HG03066 (cell line): ENCODE data around the gene NOTCH2NLA.
"Not testable (repeated sequence)": the region's sequence is repeated elsewhere in the genome, so short reads cannot be mapped to it uniquely, and the experiment has no call there.

Experiments used
- ATAC-seq: cut with Tn5 transposase; IDR thresholded peaks from one replicate; pipeline ENCODE4 v1.9.1; 2021; ENCODE audit warnings: low read depth; ENCODE audit not compliant: unreplicated experiment

The NOTCH2NLA gene

DNA sequence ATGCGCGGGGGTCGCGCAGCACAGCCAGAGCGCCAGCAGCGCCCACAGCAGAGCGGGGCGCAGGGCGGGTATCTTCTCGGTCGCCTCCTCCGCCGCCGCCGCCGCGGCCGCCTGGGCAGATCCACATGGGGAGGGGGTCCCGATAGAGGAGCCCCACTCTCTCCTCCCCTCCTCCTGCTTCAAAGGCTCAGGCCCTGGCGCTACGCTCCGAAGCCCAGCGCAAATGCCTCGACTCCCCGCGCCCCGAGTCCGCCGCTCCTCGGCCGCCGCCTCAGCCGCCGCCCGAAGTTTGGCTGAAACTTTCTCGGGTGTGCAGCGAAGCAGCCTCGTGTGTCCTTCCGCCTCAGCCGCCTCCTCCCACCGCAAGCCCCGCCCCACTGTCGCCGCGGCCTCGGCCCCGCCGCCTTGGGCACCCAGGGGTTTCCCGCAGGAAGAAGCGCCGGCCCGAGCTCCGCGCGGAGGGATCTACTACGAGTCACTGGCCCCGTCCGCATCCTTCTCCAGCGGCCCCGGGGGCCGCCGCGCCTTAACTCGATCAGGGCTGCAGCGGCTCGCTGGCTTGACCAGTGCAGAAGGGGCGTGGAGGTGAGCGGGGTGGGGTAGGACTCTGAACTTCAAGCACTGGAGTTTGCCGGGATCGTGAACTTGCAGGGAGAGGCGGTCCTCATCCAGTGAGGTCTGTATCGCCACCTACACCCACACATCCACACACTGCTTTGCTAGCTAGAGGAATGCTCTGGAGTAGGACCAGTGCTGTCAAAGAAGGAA is at the start of gene NOTCH2NLA:
Gene NOTCH2NLA, minus strand, starts transcription at position 312 of the 768 bp plus-strand sequence. CDS start 39,684 bp downstream, outside the sequence.
- not testable (repeated sequence) for ATAC-seq

DNA sequence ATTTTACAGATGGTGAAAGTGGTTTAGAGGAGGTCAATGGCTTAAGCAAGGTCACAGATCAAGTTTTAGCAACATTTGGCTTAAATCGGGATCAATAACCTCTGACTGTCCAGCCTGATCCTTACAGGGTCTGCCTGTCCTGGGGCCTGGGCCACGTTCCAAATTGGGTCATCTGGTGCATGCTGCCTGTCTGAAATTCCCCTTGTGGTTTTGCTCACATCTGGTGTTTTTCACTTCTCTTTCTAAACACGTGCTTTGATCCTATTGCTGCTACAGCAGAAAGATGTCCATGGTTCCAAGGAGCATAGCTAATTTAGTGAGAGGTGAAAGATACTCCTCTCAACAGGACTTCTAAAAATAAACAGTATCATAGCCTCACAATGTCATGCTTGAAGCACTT is 49.5 kb upstream of the NOTCH2NLA start:
- peak; percentile 53 for ATAC-seq

DNA sequence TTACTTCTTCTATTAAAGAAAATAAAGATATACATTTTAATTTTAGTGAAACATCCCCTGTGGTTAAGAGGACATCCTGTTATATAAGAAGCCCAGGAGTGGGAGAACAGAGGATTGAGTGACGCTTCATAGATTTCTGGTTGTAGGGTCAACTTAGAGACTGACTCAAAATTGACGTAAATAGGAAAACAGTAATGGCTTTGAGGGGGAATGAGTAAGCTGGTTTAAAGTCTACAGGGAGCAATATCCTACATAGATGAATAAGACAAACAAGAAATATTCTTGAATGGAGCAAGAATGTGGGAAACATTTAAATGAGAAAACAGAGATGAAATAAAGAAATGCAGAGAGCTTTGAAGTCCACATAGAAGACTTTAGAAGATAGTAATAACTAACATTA is 48.3 kb upstream of the NOTCH2NLA start:
- not testable (repeated sequence) for ATAC-seq

DNA sequence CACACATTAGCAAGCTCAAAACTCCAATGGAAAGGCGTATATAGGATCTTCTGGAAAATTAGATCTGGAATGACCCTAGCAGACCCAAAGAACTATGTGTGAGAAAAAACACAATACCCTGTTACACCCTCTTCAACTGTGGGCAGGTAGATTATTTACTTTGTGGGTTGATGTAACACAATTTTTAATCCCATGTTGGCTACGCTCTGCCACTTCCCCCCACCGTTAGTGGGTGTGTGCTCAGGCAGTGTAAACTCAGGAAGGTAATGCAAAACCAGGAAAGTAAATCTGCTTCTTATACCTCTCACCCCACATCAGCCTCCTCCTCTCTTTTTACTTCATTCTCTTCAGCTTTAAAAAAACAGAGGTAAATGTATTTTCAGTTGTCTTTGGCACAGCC is 45.3 kb upstream of the NOTCH2NLA start:
- not testable (repeated sequence) for ATAC-seq

DNA sequence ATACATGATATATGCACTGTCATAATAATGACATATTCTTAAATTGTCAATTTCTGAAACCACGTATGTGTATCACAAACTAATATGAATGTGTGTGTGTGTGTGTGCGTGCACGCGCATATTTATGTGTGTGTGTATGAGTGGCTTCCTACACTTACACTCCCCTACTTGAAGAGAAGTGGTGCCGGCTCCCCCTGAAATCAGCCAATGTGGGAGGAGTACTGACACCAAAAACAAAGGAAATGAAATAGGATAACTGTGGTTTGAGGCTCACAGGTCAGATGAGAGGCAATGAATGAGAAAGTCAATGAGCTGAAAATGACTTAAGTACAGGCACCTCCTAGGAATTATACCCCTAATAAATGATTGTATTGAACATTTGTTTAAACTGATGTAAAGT is 44.4 kb upstream of the NOTCH2NLA start:
- ATAC-seq, result not testable (repeated sequence)

DNA sequence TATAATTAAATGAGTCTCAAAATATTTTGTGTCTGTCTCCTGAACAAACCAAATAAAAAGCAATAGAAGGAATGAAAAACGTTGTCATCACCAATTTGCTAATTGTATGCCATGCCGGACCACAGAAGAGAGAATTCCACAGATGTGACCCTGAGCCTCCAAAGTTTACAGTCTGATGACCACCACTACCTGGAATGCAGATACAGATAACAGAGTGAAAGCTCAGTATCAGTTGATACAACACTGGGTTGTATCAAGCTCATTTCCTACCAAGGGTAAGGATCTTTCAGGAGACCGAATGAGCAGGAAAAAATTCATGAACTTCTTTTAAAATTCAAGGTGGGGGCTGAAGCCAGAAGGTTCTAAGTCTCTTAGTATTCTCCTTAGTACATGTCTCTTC is 43.9 kb upstream of the NOTCH2NLA start:
- not testable (repeated sequence) for ATAC-seq

DNA sequence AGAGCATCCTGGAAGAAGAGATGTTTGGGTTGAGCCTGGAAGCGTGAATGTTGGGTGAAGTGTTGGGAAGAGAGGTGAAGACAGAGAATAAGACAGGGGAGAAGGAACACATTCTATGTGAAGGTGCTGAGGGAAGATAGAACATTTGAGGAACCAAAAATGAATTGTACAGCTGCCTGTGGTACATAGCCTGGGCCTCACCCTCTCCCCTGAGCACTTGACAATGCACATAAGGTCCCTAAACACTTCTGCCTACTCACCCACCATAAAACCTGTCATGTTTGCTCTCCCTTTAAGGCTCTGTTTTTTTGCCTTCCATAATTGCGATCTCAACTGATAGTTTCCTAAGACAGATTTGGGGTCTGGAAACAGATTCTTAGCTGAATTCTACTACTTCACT is 43.2 kb upstream of the NOTCH2NLA start:
- ATAC-seq, result not testable (repeated sequence)

DNA sequence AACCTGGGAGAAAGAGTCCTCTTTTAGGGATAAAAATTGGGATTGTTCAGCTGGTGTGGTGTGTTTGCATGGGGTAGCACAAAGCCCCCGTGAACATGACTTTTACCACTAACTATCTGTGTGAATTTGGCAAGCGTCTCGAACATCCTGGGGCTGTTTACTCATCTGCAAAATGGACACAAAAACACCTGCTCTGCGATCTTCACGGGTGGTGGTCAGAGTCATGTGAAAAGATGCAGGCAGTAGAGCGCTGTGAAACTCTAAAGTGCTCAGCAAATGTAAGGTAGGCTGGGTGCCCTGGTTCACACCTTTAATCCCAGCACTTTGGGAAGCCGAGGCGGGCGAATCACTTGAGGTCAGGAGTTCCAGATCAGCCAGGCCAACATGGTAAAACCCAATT is 41.3 kb upstream of the NOTCH2NLA start:
- ATAC-seq, result not testable (repeated sequence)

DNA sequence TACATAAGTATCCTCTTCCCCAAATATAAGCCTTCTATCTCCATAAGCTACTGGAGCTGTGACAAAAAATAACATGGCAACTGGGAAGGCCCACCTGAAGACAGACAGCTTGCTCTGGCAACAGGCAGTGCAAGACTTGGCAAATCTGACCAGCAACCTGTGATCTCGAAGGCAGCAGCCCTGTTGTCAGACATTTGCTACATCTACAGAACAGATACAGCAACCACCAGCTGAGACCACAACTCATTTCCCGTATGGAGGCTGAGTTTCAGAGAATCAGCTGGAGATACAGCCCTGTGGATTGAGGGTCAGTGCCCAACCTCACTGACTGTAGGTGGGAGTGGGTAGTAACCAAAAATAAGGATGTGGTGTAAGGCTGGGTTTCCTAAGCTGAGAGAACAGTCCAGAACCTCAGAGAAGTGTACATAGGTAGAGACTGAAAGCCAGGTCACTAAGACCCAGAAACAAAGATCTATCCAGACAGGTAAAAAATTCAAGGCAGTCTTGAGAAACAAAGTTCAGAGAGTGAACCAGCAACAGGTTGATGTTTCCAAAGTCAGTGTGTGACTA is 37.4 kb upstream of the NOTCH2NLA start:
- not testable (repeated sequence) for ATAC-seq

DNA sequence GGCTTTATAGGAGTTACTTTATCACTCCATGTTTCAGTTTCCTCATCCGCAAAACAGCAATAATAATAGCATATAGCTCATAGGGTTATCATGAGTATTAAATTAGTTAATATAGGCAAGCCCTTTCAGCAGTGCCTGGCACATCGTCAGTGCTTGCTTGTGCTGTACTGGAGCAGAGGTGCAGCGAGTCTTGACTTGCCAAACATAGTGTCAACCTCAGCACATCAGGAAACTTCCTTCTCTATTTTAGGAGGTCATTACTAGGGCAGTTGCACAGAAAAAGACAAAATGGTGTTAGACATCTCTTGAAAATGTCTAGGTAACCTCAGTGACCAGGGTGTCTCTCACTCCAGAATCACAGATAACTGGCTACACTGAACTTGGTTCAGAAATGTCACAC is 35.9 kb upstream of the NOTCH2NLA start:
- not testable (repeated sequence) for ATAC-seq

DNA sequence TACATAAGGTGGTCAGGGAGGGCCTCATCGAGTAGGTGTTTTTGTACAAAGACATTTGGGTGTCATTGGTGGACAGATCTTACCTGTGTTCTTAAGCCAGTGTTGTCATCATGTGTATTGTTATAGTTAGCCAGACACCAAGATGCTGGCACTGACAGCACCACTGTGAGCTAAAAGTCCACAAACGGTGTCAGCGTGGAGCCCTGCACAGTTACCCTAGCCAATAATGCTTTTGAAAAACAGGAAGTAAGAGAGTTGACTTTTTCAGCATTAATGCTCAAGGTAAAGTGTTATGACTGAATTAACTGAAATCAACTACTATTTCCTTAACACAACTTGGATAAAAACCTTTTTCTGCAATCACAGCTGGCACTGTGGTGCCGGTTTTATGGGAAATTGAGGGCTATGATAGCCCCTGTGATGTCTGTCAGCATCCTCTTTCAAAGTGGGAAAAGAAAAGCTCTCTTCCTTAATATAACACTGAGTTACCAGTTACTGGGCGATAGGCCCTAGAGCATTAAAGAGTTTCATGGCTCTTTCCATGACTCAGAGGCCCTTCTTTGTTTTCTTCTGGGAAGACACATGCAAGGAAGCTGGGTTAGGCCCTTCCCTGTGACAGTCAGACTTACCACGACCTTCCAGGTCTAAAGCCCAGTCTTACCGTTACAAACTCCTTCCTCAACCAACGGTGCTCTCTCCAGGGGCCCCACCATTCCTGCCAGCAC is 31.3 kb upstream of the NOTCH2NLA start:
- not testable (repeated sequence) for ATAC-seq

DNA sequence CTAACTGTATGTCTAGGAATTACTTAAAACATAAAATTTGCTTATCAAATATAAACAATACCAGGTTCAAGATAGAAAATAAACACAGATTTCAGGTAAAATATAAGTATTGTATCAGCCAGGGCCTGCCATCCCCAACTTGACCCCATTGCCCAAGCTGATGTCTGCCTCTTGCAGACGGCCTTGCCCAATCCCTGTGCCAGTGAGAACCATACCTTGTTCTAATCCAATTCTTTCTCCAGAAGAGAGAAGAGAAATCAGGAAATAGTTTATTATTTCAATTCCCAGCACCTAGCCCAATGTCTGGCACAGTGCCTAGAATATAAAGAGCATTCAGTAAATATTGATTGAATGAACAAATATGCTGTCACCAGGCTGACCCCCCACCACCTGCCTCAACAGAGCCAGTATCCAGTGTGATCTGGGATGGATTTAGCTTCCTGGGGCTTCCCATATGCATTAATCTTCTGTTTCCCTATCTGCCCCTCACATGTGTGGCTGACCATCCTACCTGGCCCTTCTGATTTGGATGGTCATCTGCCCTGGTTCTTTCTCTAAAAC is 29.3 kb upstream of the NOTCH2NLA start:
- ATAC-seq, result not testable (repeated sequence)

DNA sequence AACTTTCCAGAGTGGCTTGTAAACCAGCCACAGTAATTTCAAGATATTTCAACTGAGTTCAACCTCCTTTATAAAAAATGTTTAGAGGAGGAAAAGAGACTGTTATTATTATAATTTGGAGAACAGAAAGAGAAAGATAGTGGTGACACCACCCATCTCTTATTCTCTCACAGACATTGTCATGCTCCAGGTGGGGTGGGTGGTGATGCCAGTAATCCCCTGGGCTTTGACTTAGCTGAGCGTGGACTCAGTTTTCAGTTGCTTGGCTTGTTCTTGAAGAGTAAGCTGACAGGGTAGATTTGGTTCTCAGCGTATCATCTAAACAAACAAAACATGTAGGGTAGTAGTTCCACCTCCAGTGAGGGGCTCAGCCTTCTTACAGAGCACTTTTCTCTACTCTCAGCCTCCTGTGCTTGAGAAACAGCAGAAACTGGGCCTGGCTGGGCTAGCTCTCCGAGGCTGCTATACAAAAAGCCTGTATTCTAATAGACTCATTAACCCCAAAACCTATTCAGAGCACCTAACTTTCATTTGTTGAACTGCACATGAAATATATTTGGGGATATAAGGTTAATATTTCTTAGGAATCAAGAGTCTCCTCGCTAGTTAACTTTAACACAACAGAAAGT is 25.9 kb upstream of the NOTCH2NLA start:
- ATAC-seq, result not testable (repeated sequence)

DNA sequence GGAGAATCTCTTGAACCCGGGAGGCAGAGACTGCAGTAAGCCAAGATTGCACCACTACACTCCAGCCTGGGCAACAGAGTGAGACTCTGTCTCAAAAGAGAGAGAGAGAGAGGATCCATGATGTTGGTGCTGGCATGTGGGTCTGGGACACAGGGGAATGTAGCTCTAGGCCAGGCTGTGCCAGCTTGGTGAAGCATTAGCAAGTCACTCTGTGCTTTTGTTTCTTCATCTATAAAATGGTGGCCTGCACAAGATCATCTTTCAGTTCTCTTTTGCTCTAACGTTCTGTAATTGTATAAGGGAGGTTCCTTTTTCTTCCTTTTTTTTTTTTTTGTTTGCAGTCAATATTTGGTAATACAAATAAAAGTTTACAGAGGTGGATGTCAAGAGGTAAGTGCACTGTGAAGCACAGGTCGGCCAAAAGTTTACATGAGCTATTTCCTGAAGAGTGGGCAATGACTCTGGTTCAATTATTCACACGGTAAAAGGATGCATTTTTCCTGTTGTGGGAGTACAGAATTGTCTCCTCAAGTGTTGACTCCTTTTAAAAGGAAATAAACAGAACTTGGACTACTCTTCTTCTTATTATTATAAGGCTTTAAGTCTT is 24.5 kb upstream of the NOTCH2NLA start:
- not testable (repeated sequence) for ATAC-seq

DNA sequence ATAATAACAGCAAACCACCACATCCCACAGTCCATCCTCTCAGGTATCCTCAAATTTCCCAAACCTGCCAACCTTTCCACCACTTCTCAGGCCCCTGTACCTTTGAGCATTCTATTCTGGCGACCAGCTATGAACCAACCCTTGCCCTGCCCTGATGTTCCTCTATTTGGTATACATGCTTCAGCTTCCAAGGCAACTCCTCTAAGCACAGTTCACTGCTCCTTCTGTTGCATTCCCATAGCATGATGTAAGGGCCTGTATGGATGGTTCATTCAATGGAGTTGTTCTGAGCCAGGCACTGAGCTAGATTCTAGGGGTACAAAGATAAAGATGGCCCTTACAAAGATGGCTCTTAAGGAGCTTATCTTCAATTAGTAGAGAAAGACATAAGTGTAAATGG is 22.7 kb upstream of the NOTCH2NLA start:
- ATAC-seq, result not testable (repeated sequence)

DNA sequence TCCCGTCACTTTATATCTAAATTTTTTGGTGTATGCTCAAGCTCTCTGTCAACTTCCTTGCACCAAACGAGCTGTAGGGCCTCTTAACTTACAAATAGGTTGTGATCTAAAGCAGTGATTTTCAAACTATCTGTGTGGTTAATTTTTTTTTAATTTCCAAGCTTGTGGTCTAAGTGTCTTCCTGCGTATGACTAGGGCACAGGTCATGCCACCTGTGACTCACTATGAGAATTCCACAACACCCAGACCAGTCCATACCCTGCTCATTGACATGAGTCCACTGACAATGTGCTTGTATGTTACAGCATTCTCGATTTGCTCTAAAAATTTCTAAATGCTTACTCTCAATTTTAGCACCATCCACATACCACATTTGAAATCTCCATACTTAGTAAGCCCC is 19.8 kb upstream of the NOTCH2NLA start:
- not testable (repeated sequence) for ATAC-seq

DNA sequence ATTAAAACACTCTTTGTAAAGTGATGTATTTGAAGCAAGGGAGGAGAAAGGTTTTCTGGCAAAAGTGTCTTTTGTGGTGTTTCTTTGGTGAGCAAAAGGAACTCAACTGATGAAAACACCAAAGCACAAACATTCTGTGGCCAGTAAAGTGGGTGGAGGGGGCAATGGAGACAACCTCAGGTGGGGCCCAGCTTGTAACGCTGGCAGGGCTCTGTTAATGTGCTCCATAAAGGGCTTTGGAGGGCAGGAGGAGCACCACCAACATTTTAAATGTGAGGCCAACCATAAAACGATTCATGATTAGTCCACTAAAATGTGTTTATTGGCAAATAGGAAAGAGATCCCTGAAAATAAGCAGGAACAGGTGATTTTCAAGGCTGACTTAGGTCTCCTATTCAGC is 7.8 kb upstream of the NOTCH2NLA start:
- ATAC-seq, result not testable (repeated sequence)

DNA sequence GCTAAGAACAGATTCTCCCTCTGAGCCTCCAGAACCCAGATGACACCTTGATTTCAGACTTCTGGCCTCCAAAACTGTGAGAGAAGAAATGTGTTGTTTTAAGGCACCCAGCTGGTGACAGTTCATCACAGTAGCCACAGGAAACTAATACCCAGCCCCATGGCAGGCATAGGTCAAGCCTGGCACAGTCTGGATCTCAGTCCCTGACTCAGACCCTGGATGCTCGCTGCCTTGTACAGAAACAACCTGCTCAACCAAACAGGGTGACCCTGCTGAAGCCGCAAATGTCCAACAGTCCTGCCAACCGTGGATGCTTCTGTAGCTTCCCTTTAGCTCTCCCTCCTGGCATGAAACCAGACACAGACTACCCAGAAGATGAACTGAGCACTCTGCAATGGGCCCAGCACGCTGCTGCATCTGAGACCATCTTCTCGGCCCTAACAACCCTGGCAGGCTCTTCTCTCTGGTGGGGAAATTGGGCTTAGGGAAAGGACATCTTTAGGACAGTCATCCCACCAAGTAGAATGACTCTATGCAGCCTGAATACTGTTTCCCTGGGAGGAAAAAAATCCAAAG is 7.3 kb upstream of the NOTCH2NLA start:
- ATAC-seq, result not testable (repeated sequence)

DNA sequence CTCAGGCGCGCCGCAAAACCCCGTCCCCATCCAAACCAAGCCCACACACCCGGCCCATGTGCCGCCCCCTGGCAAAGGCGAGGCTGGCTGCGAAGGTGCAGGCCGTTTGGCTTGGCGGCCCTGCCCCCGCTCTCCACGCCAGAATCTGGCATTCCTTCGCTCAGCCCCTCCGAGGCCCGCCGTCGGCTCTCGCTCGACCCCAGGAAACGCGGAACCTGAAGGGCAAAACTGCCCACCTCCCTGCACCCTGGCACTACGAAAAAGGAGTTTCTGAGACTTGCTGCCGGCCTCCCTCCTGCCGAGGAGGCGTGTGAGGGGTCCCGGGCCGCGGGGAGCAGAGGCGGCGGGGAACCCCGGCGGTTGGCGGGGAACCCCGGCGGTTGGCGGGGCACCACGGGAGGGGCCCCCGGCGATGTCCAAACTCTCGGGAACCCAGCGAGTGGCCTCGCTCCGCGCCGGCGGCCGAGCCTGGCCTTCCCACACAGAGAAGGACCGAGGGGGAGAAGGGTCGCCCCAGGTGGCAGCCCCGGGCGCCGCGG is 608 bp downstream of the NOTCH2NLA start:
- ATAC-seq, result not testable (repeated sequence)

DNA sequence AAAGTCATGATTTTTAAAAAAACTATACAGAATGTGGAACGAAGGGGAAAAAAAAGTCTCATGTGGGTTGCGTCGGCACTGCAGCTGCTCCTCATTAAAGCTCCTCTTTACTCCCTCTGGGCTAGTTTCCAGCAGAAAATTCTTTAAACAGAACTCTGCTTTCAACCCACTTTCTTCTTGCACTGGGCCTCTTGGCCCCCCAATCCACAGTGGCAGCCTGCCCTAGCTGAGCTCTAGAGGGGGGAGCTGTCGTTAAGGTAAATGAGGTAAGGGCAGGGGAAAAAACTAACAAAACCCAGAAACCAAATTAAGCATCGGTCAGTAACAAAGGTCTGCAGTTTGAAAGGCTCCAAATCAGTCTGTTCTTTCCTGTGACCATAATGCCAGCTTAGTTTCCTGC is 54.3 kb downstream of the NOTCH2NLA start:
- not testable (repeated sequence) for ATAC-seq
